SK-N-SH treated with all-trans-retinoic acid at 6 μM for 48 hours (cell line): ENCODE measurements around the gene RBM47.
"Not testable (repeated sequence)": the region's sequence is repeated elsewhere in the genome, so short reads cannot be mapped to it uniquely, and the experiment has no call there.

Source experiments
- ATAC-seq: fragments of 200-7000 bp; cut with Tn5 transposase; 3 replicates; pipeline ENCODE4 v1.9.1; 2020; ENCODE audit warnings: mild to moderate bottlenecking, moderate library complexity
- ARNTL ChIP-seq: fragments of 450-650 bp; formaldehyde crosslinking; IDR thresholded peaks from 2 replicates; pipeline ENCODE4 v1.5.0; 2020; ENCODE audit warnings: low read depth, mild to moderate bottlenecking, moderate library complexity, borderline replicate concordance
- BACH2 ChIP-seq: fragments of 250-450 bp; sonication (Bioruptor Pico); IDR thresholded peaks from 2 replicates; pipeline ENCODE4 v1.9.0; 2021; ENCODE audit warnings: mild to moderate bottlenecking, borderline replicate concordance
- CREB5 ChIP-seq: fragments of 250-450 bp; sonication (Bioruptor Pico); IDR thresholded peaks from 2 replicates; pipeline ENCODE4 v1.5.1; 2020; ENCODE audit warnings: low read depth, mild to moderate bottlenecking, moderate library complexity
- CSDC2 ChIP-seq: fragments of 250-450 bp; sonication (Bioruptor Pico); IDR thresholded peaks from 2 replicates; pipeline ENCODE4 v1.5.0; 2020; ENCODE audit warnings: mild to moderate bottlenecking, moderate library complexity
- CSRNP3 ChIP-seq: fragments of 250-450 bp; sonication (Bioruptor Pico); IDR thresholded peaks from 2 replicates; pipeline ENCODE4 v1.5.1; 2021; ENCODE audit warnings: mild to moderate bottlenecking, moderate library complexity
- GLIS3 ChIP-seq: fragments of 250-450 bp; sonication (Bioruptor Pico); IDR thresholded peaks from 2 replicates; pipeline ENCODE4 v1.5.0; 2020; ENCODE audit warnings: mild to moderate bottlenecking, moderate library complexity
- ISL1 ChIP-seq: fragments of 250-450 bp; sonication (Bioruptor Pico); IDR thresholded peaks from 2 replicates; pipeline ENCODE4 v2.1.2; 2022; ENCODE audit warnings: mild to moderate bottlenecking, moderate library complexity
- OSR1 ChIP-seq: fragments of 250-450 bp; sonication (Bioruptor Pico); IDR thresholded peaks from 2 replicates; pipeline ENCODE4 v1.8.0; 2022; ENCODE audit warnings: moderate library complexity, mild to moderate bottlenecking, inconsistent platforms
- PATZ1 ChIP-seq: fragments of 250-450 bp; sonication (Bioruptor Pico); IDR thresholded peaks from 2 replicates; pipeline ENCODE4 v1.8.0; 2020; ENCODE audit warnings: mild to moderate bottlenecking, moderate library complexity, borderline replicate concordance
- POU6F1 ChIP-seq: fragments of 250-450 bp; sonication (Bioruptor Pico); IDR thresholded peaks from 2 replicates; pipeline ENCODE4 v1.8.0; 2021; ENCODE audit warnings: low read depth, mild to moderate bottlenecking, moderate library complexity, borderline replicate concordance
- PPARA ChIP-seq: fragments of 250-450 bp; sonication (Bioruptor Pico); IDR thresholded peaks from 2 replicates; pipeline ENCODE4 v1.5.0; 2020; ENCODE audit warnings: mild to moderate bottlenecking, borderline replicate concordance
- RARB ChIP-seq: fragments of 250-450 bp; sonication (Bioruptor Pico); IDR thresholded peaks from 2 replicates; pipeline ENCODE4 v1.8.0; 2021; ENCODE audit warnings: mild to moderate bottlenecking, moderate library complexity
- SNAI2 ChIP-seq: fragments of 250-450 bp; sonication (Bioruptor Pico); IDR thresholded peaks from 2 replicates; pipeline ENCODE4 v1.5.0; 2020; ENCODE audit warnings: mild to moderate bottlenecking, moderate library complexity
- TCF4 ChIP-seq: fragments of 250-450 bp; sonication (Bioruptor Pico); IDR thresholded peaks from 2 replicates; pipeline ENCODE4 v1.8.0; 2021; ENCODE audit warnings: mild to moderate bottlenecking, moderate library complexity, borderline replicate concordance
- TOX ChIP-seq: fragments of 250-450 bp; sonication (Bioruptor Pico); IDR thresholded peaks from 2 replicates; pipeline ENCODE4 v1.8.0; 2021; ENCODE audit warnings: mild to moderate bottlenecking, moderate library complexity, borderline replicate concordance
- TSHZ2 ChIP-seq: fragments of 250-450 bp; sonication (Bioruptor Pico); IDR thresholded peaks from 2 replicates; pipeline ENCODE4 v1.5.0; 2020; ENCODE audit warnings: mild to moderate bottlenecking, moderate library complexity
- ZC3H10 ChIP-seq: fragments of 250-450 bp; sonication (Bioruptor Pico); IDR thresholded peaks from 2 replicates; pipeline ENCODE4 v1.5.1; 2021; ENCODE audit warnings: mild to moderate bottlenecking, moderate library complexity
- ZFP3 ChIP-seq: fragments of 250-450 bp; sonication (Bioruptor Pico); IDR thresholded peaks from 2 replicates; pipeline ENCODE4 v1.5.0; 2020; ENCODE audit warnings: mild to moderate bottlenecking, moderate library complexity
- ZFP30 ChIP-seq: fragments of 450-650 bp; formaldehyde crosslinking; IDR thresholded peaks from 2 replicates; pipeline ENCODE4 v1.5.0; 2022; ENCODE audit warnings: mild to moderate bottlenecking, moderate library complexity
- ZNF565 ChIP-seq: fragments of 450-650 bp; formaldehyde crosslinking; conservative IDR thresholded peaks from 2 replicates; pipeline ENCODE4 v1.5.0; 2020; ENCODE audit warnings: low read depth, mild to moderate bottlenecking, moderate library complexity
- ZNF70 ChIP-seq: fragments of 450-650 bp; formaldehyde crosslinking; IDR thresholded peaks from 2 replicates; pipeline ENCODE4 v1.5.0; 2020; ENCODE audit warnings: mild to moderate bottlenecking, moderate library complexity
- ZNF8 ChIP-seq: fragments of 450-650 bp; formaldehyde crosslinking; IDR thresholded peaks from 2 replicates; pipeline ENCODE4 v1.5.0; 2020; ENCODE audit warnings: mild to moderate bottlenecking, moderate library complexity

Gene RBM47

GRCh38 chr4:40546506-40546905, 83.2 kb downstream of the RBM47 start:
- ATAC-seq = no peak
- no peak for TF ChIP-seq BACH2 (CRISPR knock-in tag)
- no peak for TF ChIP-seq TSHZ2 (CRISPR knock-in tag)
- TF ChIP-seq PPARA = no peak
- TF ChIP-seq GLIS3 (CRISPR knock-in tag) = no peak
- TF ChIP-seq OSR1 (CRISPR knock-in tag) = no peak
- no peak for TF ChIP-seq ARNTL
- TF ChIP-seq ZC3H10 (CRISPR knock-in tag) = no peak
- TF ChIP-seq SNAI2 (CRISPR knock-in tag) = no peak
- no peak for TF ChIP-seq ZFP3 (CRISPR knock-in tag)
- no peak for TF ChIP-seq TCF4 (CRISPR knock-in tag)
- TF ChIP-seq CSRNP3 (CRISPR knock-in tag) = no peak
- TF ChIP-seq RARB = no peak
- TF ChIP-seq PATZ1 = no peak
- TF ChIP-seq ISL1 (CRISPR knock-in tag) = no peak
- no peak for TF ChIP-seq TOX
- TF ChIP-seq ZNF565 = no peak
- no peak for TF ChIP-seq ZNF70 (CRISPR knock-in tag)

GRCh38 chr4:40545487-40545886, 84.2 kb downstream of the RBM47 start:
- not testable (repeated sequence) for ATAC-seq

GRCh38 chr4:40544221-40544620, 85.4 kb downstream of the RBM47 start:
- TF ChIP-seq TCF4 (CRISPR knock-in tag) = no peak
- no peak for TF ChIP-seq RARB
- no peak for TF ChIP-seq TOX
- no peak for TF ChIP-seq CSRNP3 (CRISPR knock-in tag)
- TF ChIP-seq ZNF8 (CRISPR knock-in tag) = no peak
- no peak for TF ChIP-seq CSDC2 (CRISPR knock-in tag)
- TF ChIP-seq ZFP30 = no peak
- TF ChIP-seq CREB5 (CRISPR knock-in tag) = no peak
- no peak for TF ChIP-seq SNAI2 (CRISPR knock-in tag)
- TF ChIP-seq ZC3H10 (CRISPR knock-in tag) = no peak
- TF ChIP-seq ZNF70 (CRISPR knock-in tag) = no peak
- no peak for TF ChIP-seq PATZ1
- no peak for TF ChIP-seq BACH2 (CRISPR knock-in tag)
- no peak for TF ChIP-seq GLIS3 (CRISPR knock-in tag)
- no peak for TF ChIP-seq TSHZ2 (CRISPR knock-in tag)
- no peak for TF ChIP-seq ARNTL
- no peak for TF ChIP-seq OSR1 (CRISPR knock-in tag)
- TF ChIP-seq POU6F1 (CRISPR knock-in tag) = no peak
- TF ChIP-seq, all 23 proteins: peak for 0
- ATAC-seq = no peak
